CD4-positive, alpha-beta T cell treated with Interleukin-15 for 4 hours (primary cell): ENCODE results near the gene CAMKK2.

Experiments
- DNase-seq: peaks from one replicate; pipeline ENCODE4 v3.0.0-alpha.2; 2020; ENCODE audit warnings: low spot score

Gene CAMKK2

GRCh38 chr12:121196902-121197301 lies 99.6 kb downstream of the CAMKK2 start:
- no peak for DNase-seq

- no peak for DNase-seq
These were observed 105.4 kb downstream of the CAMKK2 start for GRCh38 chr12:121191151-121191550.

- peak; percentile 6 for DNase-seq
These were observed 105.9 kb downstream of the CAMKK2 start for GRCh38 chr12:121190523-121191031.

GRCh38 chr12:121189619-121190155 lies 106.8 kb downstream of the CAMKK2 start:
- no peak for DNase-seq

- DNase-seq: no peak
These were observed 107.4 kb downstream of the CAMKK2 start for GRCh38 chr12:121189131-121189530.

GRCh38 chr12:121188227-121188626 lies 108.3 kb downstream of the CAMKK2 start:
- DNase-seq: no peak
